SK-N-SH (cell line): Measurements from ENCODE around the gene ABR. TPM values are rescaled to one million over a fixed set of nuclear protein-coding genes. Genes with fewer than 3 reads are reported as not detected.

Source experiments
- CTCF ChIA-PET: fragments of 300-600, 350-600 bp; formaldehyde crosslinking; extraction: SDS; loops from one replicate; lab custom pipeline; 2021; lab: Yijun Ruan, JAX
- POLR2A ChIA-PET: fragments of 350-600 bp; sonication (Branson Sonifier 250); formaldehyde crosslinking; extraction: SDS; loops from one replicate; lab custom pipeline; 2020; ENCODE audit warnings: antibody characterized with exemption, inconsistent platforms; lab: Yijun Ruan, JAX
- DNase-seq: peaks from one replicate; pipeline ENCODE4 v3.0.0; 2012
- H2AFZ ChIP-seq: fragments of 200-600 bp; sonication (generic); 2 replicates; pipeline ENCODE4 v1.8.1; 2016; ENCODE audit warnings: antibody characterized with exemption, mild to moderate bottlenecking, low read depth
- H3F3A ChIP-seq: fragments of 200-600 bp; sonication (generic); replicated peaks from 2 replicates; pipeline ENCODE3; 2016; ENCODE audit warnings: antibody characterized with exemption, mild to moderate bottlenecking; ENCODE audit not compliant: insufficient read depth
- H3K27ac ChIP-seq, 2 experiments: fragments of 200-500 bp in 1 of 2; fragments of 200-600 bp in 1 of 2; sonication (Bioruptor generic) in 1 of 2; sonication (generic), shearing (Covaris generic) in 1 of 2; 2 replicates each; pipeline versions ENCODE4 v1.5.1 to v1.6.1; 2014 to 2016; ENCODE audit warnings: low read depth in 2 of 2, inconsistent platforms in 1 of 2, low read length in 1 of 2, mild to moderate bottlenecking in 1 of 2, mixed read lengths in 1 of 2
- H3K27me3 ChIP-seq: fragments of 200-600 bp; sonication (generic), shearing (Covaris generic); 2 replicates; pipeline ENCODE4 v1.6.1; 2016; ENCODE audit warnings: mixed run types; ENCODE audit not compliant: insufficient read depth
- H3K36me3 ChIP-seq, 2 experiments: fragments of 200-500 bp in 1 of 2; fragments of 200-600 bp in 1 of 2; sonication (Bioruptor generic) in 1 of 2; sonication (generic) in 1 of 2; replicated peaks in 1 of 2; 2 replicates each; pipeline versions ENCODE3 to v1.5.1; 2014 to 2016; ENCODE audit warnings: low read length in 1 of 2, mild to moderate bottlenecking in 1 of 2; ENCODE audit not compliant: insufficient read depth in 2 of 2, control insufficient read depth in 1 of 2
- H3K4me1 ChIP-seq, 2 experiments: fragments of 200-500 bp in 1 of 2; fragments of 200-600 bp in 1 of 2; sonication (Bioruptor generic) in 1 of 2; sonication (generic), shearing (Covaris generic) in 1 of 2; 2 replicates each; pipeline versions ENCODE4 v1.5.1 to v1.6.1; 2014 to 2016; ENCODE audit warnings: low read depth in 1 of 2, low read length in 1 of 2, mixed run types in 1 of 2; ENCODE audit not compliant: insufficient read depth in 2 of 2, control insufficient read depth in 1 of 2
- H3K4me2 ChIP-seq: fragments of 200-600 bp; sonication (generic), shearing (Covaris generic); 2 replicates; pipeline ENCODE4 v1.6.1; 2017; ENCODE audit warnings: mixed run types
- H3K4me3 ChIP-seq, 2 experiments: fragments of 200-500 bp in 1 of 2; fragments of 200-600 bp in 1 of 2; sonication (Bioruptor generic) in 1 of 2; sonication (generic), shearing (Covaris generic) in 1 of 2; 2 replicates each; pipeline versions ENCODE4 v1.5.1 to v1.8.1; 2014 to 2016; ENCODE audit warnings: low read depth in 2 of 2, inconsistent platforms in 1 of 2, low read length in 1 of 2, mild to moderate bottlenecking in 1 of 2, mixed read lengths in 1 of 2, moderate library complexity in 1 of 2
- H3K79me2 ChIP-seq: fragments of 200-600 bp; sonication (generic); 2 replicates; pipeline ENCODE4 v1.8.1; 2017; ENCODE audit warnings: mild to moderate bottlenecking; ENCODE audit not compliant: insufficient read depth
- H3K9ac ChIP-seq: fragments of 200-600 bp; sonication (generic); 2 replicates; pipeline ENCODE4 v1.6.1; 2017; ENCODE audit warnings: mixed run types
- H3K9me2 ChIP-seq: fragments of 200-600 bp; sonication (generic); 2 replicates; pipeline ENCODE4 v1.6.1; 2017; ENCODE audit warnings: mixed run types
- H3K9me3 ChIP-seq: fragments of 200-600 bp; sonication (generic); 2 replicates; pipeline ENCODE4 v1.6.1; 2017; ENCODE audit warnings: mixed run types, mild to moderate bottlenecking, moderate library complexity
- H4K20me1 ChIP-seq: fragments of 200-600 bp; sonication (generic); 2 replicates; pipeline ENCODE4 v1.6.1; 2017; ENCODE audit warnings: mild to moderate bottlenecking, mixed run types; ENCODE audit not compliant: insufficient read depth
- EP300 ChIP-seq, 2 experiments: IDR thresholded peaks; 2 replicates each; pipeline versions ENCODE4 v1.4.0 to v1.6.1; 2012; ENCODE audit warnings: borderline replicate concordance in 1 of 2, low read depth in 1 of 2, low read length in 1 of 2
- FOSL2 ChIP-seq: IDR thresholded peaks from 2 replicates; pipeline ENCODE4 v1.4.0; 2012; ENCODE audit warnings: low read depth, mild to moderate bottlenecking, moderate library complexity, borderline replicate concordance
- FOXM1 ChIP-seq: IDR thresholded peaks from 2 replicates; pipeline ENCODE4 v1.4.0; 2012; ENCODE audit warnings: low read depth, mild to moderate bottlenecking
- MEF2A ChIP-seq: IDR thresholded peaks from 2 replicates; pipeline ENCODE4 v1.4.0; 2012; ENCODE audit warnings: low read depth, borderline replicate concordance
- NRF1 ChIP-seq: IDR thresholded peaks from 2 replicates; pipeline ENCODE4 v1.6.1; 2012; ENCODE audit warnings: low read depth, mild to moderate bottlenecking, low read length
- RCOR1 ChIP-seq: fragments of 150-350 bp; IDR thresholded peaks from 2 replicates; pipeline ENCODE4 v1.6.1; 2017; ENCODE audit warnings: antibody characterized with exemption, low read length
- SIN3A ChIP-seq: IDR thresholded peaks from 2 replicates; pipeline ENCODE4 v1.6.1; 2012; ENCODE audit warnings: low read depth, mild to moderate bottlenecking, low read length, moderate library complexity, borderline replicate concordance
- SMC3 ChIP-seq: IDR thresholded peaks from 2 replicates; pipeline ENCODE4 v1.6.1; 2012; ENCODE audit warnings: low read depth, low read length, improper control_type of control experiment
- TAF1 ChIP-seq: IDR thresholded peaks from 2 replicates; pipeline ENCODE4 v1.6.1; 2012; ENCODE audit warnings: low read depth, mild to moderate bottlenecking, low read length, moderate library complexity, borderline replicate concordance
- YY1 ChIP-seq: IDR thresholded peaks from 2 replicates; pipeline ENCODE4 v1.4.0; 2012; ENCODE audit warnings: low read depth, mild to moderate bottlenecking
- WGBS: methylation state at CpG from one replicate; pipeline ENCODE4 v1.1.6; 2017; ENCODE audit warnings: low lambda C conversion rate; 5-methylcytosine and 5-hydroxymethylcytosine counted together
- polyA plus RNA-seq, 3 experiments: library from polyadenylated mRNA; depleted of rRNA; stranded (reverse); fragments of >200 nt; gene quantifications; 2 replicates each; pipeline ENCODE4 v1.2.3, GENCODE V29; 2012
- TF ChIP-seq, protein P1 (sequence below): IDR thresholded peaks from 2 replicates; pipeline ENCODE4 v1.4.0; 2012; ENCODE audit warnings: low read depth, borderline replicate concordance
- TF ChIP-seq, protein P2 (sequence below): fragments of 150-350 bp; IDR thresholded peaks from 2 replicates; pipeline ENCODE4 v1.6.1; 2017; ENCODE audit warnings: antibody characterized with exemption, low read length, low read depth, borderline replicate concordance
- TF ChIP-seq, protein P3 (sequence below): fragments of 200-600 bp; sonication (generic); IDR thresholded peaks from 2 replicates; pipeline ENCODE4 v1.6.1; 2017; ENCODE audit warnings: antibody characterized with exemption, mild to moderate bottlenecking, moderate library complexity
- TF ChIP-seq, protein P4 (sequence below): IDR thresholded peaks from 2 replicates; pipeline ENCODE4 v1.4.0; 2012; ENCODE audit warnings: low read depth, borderline replicate concordance

Gene ABR
- polyA plus RNA-seq, 1 of the 3 experiments (the other 2 are of a cell fraction), result 117 TPM

DNA sequence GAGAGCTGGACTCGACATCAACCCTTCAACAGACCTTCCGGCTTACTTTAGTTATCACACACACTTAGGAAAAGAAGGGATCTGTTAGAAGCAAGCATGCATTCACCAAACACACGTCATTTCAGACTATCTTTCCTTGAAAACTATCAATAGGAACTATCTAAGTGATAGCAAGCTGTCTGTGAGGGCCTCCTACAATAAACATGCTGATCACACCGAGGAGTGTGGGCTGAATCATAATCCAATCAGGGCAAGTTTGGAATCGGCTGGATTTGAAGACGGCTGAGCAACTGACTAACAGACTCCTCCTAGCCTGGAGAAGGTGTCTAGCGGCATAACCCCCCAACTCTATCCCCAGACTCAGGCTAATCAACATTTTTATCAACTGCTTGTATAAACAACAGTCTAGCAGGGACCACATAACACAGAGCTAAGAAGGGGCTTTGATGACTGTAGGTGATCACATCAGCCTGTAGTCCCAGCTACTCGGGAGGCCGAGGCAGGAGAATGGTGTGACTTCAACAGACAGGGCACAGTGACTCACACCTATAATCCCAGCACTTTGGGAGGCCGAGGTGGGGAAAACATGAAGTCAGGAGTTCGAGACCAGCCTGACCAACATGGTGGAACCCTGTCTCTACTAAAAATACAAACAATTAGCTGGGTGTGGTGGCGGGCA lies 214.3 kb downstream of the ABR start:
- no peak overlapping the region for H2AFZ ChIP-seq
- no peak for DNase-seq
- H3F3A ChIP-seq, result no peaks in the 10 kb centered on the region
- peaks cover 77% of the 10 kb centered on the region for H3K27me3 ChIP-seq
- CTCF ChIA-PET, result interaction anchor here (0.9 to 1.7 kb wide), 6 partner anchors 9 to 170 kb away, joined by 3 to 6 read pairs (median 4); partner anchors contain the start of gene NXN
- no peak overlapping the region for H3K9ac ChIP-seq
- H3K27ac ChIP-seq, result no peak overlapping the region; a peak in 1 of 4 replicates
- H3K4me2 ChIP-seq, result no peak overlapping the region
- peaks cover 29% of the 10 kb centered on the region; the same call in 1 of the 2 replicates for H4K20me1 ChIP-seq
- WGBS, result 45% methylated on average over 12 of the region's 12 CpGs
- POLR2A ChIA-PET, result no interaction called here
- no peaks in the 10 kb centered on the region for H3K36me3 ChIP-seq
- H3K79me2 ChIP-seq, result peaks cover 12% of the 10 kb centered on the region
- no peak for TF ChIP-seq YY1
- TF ChIP-seq NRF1, result no peak
- TF ChIP-seq EP300 (IDR thresholded peaks at IDR 0.05; ENCODE audit: borderline replicate concordance in 1 of 2, low read depth in 1 of 2, low read length in 1 of 2), result no peak
- TF ChIP-seq, protein P1, sequence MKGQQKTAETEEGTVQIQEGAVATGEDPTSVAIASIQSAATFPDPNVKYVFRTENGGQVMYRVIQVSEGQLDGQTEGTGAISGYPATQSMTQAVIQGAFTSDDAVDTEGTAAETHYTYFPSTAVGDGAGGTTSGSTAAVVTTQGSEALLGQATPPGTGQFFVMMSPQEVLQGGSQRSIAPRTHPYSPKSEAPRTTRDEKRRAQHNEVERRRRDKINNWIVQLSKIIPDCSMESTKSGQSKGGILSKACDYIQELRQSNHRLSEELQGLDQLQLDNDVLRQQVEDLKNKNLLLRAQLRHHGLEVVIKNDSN, result no peak
- TF ChIP-seq, protein P2, sequence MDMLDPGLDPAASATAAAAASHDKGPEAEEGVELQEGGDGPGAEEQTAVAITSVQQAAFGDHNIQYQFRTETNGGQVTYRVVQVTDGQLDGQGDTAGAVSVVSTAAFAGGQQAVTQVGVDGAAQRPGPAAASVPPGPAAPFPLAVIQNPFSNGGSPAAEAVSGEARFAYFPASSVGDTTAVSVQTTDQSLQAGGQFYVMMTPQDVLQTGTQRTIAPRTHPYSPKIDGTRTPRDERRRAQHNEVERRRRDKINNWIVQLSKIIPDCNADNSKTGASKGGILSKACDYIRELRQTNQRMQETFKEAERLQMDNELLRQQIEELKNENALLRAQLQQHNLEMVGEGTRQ, result no peak
- TF ChIP-seq TAF1, result no peak
- TF ChIP-seq FOXM1, result no peak
- TF ChIP-seq, protein P3, sequence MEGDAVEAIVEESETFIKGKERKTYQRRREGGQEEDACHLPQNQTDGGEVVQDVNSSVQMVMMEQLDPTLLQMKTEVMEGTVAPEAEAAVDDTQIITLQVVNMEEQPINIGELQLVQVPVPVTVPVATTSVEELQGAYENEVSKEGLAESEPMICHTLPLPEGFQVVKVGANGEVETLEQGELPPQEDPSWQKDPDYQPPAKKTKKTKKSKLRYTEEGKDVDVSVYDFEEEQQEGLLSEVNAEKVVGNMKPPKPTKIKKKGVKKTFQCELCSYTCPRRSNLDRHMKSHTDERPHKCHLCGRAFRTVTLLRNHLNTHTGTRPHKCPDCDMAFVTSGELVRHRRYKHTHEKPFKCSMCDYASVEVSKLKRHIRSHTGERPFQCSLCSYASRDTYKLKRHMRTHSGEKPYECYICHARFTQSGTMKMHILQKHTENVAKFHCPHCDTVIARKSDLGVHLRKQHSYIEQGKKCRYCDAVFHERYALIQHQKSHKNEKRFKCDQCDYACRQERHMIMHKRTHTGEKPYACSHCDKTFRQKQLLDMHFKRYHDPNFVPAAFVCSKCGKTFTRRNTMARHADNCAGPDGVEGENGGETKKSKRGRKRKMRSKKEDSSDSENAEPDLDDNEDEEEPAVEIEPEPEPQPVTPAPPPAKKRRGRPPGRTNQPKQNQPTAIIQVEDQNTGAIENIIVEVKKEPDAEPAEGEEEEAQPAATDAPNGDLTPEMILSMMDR, result no peak
- TF ChIP-seq FOSL2, result no peak
- TF ChIP-seq, protein P4, sequence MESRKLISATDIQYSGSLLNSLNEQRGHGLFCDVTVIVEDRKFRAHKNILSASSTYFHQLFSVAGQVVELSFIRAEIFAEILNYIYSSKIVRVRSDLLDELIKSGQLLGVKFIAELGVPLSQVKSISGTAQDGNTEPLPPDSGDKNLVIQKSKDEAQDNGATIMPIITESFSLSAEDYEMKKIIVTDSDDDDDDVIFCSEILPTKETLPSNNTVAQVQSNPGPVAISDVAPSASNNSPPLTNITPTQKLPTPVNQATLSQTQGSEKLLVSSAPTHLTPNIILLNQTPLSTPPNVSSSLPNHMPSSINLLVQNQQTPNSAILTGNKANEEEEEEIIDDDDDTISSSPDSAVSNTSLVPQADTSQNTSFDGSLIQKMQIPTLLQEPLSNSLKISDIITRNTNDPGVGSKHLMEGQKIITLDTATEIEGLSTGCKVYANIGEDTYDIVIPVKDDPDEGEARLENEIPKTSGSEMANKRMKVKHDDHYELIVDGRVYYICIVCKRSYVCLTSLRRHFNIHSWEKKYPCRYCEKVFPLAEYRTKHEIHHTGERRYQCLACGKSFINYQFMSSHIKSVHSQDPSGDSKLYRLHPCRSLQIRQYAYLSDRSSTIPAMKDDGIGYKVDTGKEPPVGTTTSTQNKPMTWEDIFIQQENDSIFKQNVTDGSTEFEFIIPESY, result no peak
- no peak for TF ChIP-seq SMC3
- TF ChIP-seq RCOR1, result no peak
- no peak for TF ChIP-seq SIN3A
- TF ChIP-seq MEF2A, result no peak
- TF ChIP-seq, all 33 proteins: peak for 0
- Histone ChIP-seq H3K9me3 (no peaks in the 10 kb centered on the region), H3K4me1 (peaks cover 0 to 5% of the 10 kb centered on the region in 2 experiments; a peak in 1 of 4 replicates), H3K9me2 (no peaks in the 10 kb centered on the region), H3K4me3 (no peak overlapping the region)
